HG03159 (cell line): Measurements from ENCODE around the gene ANOS1.
"Not testable (repeated sequence)": the region's sequence is repeated elsewhere in the genome, so short reads cannot be mapped to it uniquely, and the experiment has no call there.

Source experiments
- ATAC-seq: cut with Tn5 transposase; IDR thresholded peaks from one replicate; pipeline ENCODE4 v1.9.1; 2021; ENCODE audit warnings: mild to moderate bottlenecking, moderate library complexity; ENCODE audit not compliant: unreplicated experiment

The ANOS1 gene, protein sequence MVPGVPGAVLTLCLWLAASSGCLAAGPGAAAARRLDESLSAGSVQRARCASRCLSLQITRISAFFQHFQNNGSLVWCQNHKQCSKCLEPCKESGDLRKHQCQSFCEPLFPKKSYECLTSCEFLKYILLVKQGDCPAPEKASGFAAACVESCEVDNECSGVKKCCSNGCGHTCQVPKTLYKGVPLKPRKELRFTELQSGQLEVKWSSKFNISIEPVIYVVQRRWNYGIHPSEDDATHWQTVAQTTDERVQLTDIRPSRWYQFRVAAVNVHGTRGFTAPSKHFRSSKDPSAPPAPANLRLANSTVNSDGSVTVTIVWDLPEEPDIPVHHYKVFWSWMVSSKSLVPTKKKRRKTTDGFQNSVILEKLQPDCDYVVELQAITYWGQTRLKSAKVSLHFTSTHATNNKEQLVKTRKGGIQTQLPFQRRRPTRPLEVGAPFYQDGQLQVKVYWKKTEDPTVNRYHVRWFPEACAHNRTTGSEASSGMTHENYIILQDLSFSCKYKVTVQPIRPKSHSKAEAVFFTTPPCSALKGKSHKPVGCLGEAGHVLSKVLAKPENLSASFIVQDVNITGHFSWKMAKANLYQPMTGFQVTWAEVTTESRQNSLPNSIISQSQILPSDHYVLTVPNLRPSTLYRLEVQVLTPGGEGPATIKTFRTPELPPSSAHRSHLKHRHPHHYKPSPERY

DNA sequence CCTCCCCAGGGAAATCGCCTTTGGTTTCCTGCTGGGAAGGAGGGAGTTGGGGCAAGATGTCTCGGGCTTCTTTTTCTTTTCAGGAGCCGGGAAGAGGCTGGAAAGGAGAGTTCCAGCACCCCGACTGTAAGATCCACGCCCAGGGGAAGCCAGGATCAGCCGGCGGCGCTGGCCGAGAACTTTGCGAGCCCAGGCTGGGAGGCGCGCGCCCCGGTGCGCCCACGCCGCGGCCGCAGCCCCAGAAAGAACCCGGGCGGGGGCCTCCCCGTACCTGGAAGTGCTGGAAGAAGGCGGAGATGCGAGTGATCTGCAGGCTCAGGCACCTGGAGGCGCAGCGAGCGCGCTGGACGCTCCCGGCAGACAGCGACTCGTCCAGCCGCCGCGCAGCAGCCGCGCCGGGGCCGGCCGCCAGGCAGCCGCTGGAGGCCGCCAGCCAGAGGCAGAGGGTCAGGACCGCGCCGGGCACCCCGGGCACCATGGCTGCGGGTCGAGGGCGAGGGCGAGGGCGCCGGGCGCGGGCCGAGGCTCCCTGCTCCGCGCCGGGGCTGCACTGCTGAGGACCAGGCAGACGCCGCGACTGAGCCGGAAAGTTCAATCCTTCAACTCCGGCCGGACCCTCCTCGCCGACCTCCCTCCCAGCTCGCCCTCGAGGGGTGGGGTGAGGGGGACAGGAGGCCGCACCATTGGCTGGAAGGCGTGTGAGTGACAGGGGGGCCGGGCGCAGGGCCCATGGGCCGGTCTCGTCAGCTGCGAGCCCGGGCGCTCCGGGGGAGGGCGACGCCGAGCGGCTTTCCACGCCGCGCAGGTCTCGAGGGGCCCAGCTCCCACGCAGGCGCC is at the start of gene ANOS1:
ANOS1 (minus strand) TSS at position 579 of the 837 bp plus-strand sequence; CDS start at position 478, 101 bp downstream.
- no peak for ATAC-seq

DNA sequence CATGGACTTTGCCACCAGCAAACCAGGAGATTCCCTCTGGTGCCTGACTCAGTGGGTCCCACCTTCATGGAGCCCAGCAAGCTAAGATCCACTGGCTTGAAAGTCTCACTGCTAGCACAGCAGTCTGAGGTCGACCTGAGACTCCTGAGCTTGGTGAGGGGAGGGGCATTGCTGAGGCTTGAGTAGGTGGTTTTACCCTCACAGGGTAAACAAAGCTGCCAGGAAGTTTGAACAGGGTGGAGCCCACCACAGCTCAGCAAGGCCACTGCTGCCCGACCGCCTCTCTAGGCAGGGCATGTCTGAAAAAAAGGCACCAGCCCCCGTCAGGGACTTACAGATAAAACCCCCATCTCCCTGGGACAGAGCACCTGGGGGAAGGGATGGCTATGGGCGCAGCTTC is 41.2 kb upstream of the ANOS1 start:
- ATAC-seq = no peak

DNA sequence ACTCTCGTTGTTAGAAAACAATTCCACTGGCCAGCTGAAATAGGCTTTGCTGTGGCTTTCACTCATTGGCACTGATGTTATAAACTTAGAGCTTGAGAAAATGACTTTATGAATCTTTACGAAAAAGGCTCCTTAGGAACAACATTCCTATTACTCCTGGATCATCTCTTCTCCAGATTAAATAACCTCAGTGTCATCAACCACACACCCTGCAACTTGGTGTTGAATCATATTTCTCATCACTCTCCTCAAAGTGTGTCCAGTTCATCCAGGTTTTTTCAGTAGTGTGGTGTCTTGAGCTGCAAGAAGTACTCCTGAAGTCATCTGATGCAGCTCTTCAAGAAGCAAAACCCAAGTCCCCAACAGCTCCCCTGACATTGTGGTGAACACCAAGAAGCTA is 28.1 kb upstream of the ANOS1 start:
- ATAC-seq = no peak

DNA sequence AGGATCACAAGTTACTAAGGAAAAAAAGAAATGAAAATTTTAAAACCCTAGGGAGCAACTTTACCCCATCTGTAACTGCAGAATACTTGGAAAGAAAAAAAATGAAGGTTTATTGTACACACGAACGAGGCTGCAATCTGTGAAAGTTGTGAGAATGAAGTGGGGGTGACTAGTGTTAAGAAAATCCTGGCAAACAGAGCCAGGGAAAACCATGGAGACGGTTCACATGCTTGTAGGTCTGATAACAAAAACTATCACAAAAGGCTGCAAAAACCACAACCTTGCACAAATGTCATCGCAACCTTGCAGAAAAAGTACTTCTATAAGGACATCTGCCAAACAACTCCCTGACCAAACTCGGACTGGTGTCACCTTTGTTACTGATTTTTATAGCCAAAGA is 26.8 kb upstream of the ANOS1 start:
- not testable (repeated sequence) for ATAC-seq

DNA sequence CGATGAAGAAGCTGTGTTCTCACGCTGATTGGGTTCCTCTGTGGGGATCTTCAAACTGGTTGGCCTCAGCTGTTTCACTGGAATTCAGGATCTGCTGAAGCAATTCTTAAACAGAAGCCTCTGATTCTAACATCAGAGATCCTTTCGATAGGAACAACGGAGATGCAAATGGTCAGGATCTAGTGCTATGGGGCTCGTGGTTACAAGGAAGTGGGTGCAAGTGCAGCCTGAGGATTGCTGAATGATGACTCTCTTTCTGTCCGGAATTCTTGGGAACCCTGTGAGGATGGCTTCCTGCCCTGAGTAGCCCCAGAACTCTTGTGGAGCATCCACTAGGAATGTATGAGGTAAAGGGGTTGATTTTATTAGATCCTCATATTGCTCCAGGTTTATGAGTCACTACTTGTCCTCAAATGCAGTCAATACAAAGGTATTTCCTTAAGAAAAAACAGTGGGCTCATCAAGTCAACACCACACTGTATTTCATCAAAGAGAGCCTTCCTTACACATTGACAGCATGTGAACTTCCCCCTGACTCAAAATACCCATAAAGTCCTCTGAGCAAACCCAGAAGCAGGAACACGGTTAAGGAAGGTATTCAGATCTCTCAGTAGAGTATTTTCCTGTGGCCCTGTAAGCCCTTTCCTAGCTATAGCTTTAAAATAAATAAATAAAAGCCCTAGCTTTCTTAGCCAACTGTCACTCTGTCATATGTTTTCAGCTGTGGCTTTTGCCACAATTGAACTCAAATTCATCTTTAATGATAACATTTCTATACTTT is 25.9 kb upstream of the ANOS1 start:
- not testable (repeated sequence) for ATAC-seq

DNA sequence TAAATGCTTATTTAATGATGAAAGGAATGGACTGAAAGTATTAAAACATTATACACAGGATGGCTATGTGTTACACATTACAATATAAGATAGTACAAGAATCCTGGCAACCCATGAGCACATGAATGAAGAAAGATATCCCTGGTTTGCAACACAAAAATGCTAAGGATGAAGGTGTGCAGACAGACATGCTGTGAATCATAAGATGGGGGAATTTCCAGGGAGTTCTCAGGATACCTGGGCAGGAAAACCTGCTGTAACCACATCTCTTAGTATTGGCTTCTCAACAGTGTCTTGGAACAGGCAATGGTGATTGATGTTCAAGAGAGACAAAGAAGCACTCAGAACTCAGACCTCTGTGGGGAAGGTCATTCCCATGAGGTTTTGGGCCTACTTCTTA is 23.9 kb upstream of the ANOS1 start:
- ATAC-seq = no peak

DNA sequence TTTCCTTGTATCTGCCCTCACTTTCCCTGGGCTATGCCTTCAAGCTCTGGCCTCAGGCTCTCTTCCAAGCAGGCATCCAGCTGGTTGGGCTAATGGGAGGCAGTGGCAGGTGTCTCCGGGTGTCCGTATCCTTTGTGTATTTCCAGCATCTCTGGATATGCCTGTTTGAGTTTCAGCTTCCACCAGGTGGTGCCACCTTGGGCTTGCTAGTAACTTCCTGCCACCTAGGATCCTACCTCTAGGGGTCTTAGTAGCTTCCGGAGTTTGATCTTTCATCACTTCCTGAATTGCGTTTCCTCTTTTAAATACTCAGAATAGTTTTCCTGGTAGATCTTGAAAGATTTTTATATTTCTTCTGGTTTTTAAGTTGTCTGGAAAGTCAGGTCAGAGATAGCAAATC is 23.2 kb upstream of the ANOS1 start:
- ATAC-seq = no peak

DNA sequence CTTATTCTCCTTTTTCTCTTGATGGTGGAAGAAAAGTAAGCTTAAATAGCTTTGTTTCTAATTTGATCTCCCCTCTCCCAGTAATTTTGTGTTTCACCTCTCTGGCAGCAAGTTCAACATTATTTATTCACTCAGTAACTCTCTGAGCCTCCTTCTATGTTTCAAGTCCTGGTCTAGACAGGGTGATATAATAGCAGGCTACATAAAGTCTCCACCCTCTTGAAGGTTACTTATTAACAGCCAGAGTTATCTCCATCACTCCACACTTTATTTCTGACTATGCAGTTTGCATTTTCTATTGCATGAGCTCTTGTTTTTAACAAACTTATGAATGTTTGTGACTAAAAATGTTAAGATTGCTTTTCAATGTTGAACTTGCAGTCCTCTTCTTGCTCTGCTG is 17.8 kb upstream of the ANOS1 start:
- ATAC-seq = no peak

DNA sequence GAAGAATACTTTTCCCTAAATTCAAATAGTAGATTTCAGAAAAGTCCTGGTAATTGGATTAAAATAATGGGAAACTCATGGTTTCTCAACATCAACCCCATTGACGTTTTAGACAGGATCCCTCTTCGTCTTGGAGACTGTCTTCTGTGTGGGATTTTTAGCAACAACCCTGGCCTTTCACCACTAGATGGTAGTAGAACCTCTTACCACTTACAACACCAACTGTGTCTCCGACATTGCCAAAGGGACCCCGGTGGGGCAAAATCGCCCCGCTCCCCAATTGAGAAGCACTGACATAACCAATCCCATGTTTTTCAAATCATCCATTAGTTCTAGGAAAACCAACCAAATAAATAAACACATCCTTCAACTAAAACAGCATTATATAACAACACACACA is 16.9 kb upstream of the ANOS1 start:
- ATAC-seq = peak; percentile 84

DNA sequence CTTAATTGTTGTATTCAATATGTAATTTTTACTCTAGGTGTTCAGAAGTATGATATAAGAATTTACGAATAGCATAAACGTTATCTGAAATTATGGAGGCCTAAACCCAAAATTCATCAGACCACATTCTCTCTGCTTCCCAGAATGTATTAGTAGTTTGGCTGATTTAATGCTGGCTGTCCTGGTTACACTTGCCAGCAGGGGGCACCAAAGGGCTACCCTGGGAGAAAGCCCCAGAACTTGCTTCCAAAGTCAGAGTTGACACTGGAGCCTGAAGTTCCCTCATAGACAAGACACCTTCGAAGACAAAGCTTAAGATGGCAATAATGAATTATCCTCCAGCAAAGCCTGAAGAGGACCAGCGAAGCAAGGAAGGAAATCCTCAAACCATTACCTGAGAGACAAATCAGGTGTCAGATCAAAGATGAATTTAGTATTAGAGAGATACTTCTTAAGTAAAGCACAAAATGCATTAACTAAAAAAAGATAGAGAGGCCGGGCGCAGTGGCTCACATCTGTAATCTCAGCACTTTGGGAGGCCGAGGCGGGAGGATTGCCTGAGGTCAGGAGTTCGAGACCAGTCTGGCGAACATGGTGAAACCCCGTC is 11.3 kb upstream of the ANOS1 start:
- no peak for ATAC-seq

DNA sequence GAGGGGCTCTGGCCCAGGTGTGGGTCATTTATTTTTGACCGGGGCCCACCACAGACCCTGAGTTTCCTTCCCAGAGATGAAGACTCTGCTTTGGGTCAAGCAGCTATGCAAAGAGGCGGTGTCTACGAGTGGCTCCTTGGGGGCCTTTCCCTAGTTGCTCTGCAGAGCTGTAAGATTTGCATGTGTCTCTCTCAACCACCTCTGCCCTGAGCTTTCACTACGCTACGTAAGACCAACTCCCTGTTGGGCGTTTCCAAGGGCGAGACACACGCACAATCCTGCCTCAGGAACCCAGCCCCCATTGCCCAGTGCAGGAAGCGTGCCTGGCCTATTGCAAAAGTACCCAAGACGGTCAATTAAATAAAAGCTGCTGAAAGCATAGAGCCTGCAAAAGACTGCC is 10.0 kb upstream of the ANOS1 start:
- no peak for ATAC-seq

DNA sequence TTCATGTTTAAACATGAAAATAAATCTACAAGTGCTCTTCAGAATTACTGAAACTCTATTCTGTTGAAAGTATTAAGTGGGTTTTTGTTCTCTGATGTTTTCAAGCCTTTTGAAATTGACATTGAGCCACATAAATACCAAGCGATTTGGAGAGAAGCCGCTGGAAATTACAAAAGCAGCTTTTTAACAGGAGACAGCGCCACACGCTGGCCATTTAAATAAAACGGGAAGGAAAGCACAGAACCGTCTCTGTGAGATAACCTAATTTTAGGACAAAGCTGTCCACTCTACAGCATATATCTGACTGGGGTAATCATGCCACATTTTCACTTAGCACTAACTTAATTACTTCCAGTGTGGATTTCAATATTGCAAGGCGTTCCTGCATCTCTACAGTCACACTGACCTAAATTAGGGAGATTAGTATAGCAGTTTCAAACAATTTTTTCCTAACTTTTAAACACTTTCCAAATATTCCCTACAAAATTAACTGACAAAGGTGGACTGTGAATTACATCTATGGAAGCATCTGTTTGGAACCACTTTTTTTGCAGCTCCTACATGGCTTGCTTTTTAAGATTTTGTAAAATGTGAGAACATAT is 6.8 kb upstream of the ANOS1 start:
- peak; percentile 55 for ATAC-seq

DNA sequence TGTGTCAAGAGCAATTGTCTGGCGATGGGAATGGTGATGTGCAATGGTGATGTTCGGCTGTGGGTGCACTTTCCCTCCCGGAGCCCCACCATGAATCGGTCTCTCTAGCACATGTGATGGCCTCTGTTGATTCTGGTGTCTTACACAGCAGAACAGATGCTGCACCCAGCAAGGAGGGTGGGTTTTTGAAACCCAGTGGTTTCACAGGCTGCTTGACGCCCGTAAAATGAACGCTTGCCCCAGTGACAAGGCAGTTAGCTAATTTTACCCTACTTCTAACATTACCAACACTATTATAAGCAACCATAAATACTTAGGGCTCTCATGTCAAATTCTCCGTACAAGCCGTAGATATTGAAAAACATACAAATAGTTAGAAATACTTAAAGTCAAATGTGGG is 5.9 kb upstream of the ANOS1 start:
- ATAC-seq = no peak

DNA sequence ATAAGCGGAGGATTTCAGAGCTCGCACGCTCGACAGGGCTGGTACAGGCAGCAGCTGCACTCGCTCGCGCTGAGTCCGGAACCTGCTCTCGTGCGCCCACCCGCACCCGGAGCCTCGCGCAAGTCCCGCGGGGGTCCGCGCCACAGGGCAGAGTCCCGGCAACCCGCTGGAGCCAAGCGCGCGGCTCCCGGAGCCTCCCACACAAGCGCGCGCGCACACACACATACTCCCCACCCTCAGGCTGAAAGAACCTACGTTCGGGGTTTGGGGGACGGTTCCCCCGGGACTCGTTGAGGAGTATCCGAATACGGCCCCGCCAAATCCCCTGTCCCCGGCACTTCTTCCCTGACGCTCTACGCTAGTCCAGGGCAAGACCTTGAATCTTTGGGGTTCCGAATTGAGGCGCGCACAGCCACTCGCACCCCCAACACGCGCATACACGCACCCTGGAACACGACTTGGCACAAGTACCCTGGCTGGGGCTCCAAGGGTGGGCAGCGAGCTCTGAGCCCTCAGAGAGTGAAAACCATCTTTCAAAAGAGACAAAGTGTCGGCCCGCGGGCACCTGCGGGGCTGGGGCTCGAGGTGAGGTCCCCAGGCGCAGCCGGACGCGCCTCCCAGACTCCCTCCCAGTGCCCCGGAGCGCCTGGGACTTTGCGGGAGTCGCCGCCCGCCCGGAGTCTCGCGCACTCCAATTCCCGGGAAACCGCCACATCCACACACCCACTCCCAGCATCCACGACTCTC is 952 bp downstream of the ANOS1 start:
- ATAC-seq = no peak

DNA sequence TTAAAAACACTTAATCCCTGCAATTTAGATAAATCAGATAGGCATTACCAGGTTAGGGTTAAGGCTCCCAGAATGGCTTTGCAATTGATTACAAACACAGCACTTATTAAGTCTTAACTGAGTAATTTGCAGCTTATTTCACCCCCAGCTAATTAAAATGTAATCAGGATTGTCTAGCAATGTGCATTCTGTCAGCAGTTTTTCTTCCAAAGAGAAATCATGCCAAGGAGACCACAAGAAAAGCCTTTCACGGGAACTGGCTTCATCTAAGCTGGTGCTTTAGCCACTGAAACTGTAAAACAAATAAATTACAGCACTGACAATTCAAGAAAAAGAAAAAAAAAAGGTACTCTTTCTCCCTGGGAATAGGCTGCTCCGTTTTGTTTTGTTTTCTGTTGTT is 2.1 kb downstream of the ANOS1 start:
- no peak for ATAC-seq

DNA sequence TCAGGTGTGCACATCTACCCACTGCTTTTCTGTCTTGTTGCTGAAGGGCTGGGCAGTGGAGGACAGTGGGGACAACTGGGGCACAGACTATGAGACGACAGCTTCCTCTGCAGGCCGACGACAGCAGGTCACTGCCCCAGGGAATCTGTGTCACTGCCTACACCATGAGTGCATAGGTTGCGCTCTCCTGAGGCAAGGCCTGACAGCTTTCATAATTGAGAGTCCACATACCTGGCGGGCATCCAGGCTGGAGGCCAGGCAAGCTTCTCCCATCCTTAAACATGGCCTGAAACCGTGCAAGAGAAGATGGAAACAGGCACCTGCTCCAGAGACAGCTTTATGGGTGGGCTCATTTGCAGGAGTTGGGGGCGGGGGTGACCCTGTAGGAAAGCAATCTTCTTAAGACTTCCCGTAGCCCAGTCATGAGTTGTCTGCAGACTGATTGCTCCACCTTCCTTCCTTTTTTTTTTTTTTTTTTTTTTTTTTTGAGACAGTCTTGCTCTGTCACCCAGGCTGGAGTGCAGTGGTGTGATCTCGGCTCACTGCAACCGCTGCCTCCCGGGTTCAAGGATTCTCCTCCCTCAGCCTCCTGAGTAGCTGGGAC is 2.9 kb downstream of the ANOS1 start:
- no peak for ATAC-seq

DNA sequence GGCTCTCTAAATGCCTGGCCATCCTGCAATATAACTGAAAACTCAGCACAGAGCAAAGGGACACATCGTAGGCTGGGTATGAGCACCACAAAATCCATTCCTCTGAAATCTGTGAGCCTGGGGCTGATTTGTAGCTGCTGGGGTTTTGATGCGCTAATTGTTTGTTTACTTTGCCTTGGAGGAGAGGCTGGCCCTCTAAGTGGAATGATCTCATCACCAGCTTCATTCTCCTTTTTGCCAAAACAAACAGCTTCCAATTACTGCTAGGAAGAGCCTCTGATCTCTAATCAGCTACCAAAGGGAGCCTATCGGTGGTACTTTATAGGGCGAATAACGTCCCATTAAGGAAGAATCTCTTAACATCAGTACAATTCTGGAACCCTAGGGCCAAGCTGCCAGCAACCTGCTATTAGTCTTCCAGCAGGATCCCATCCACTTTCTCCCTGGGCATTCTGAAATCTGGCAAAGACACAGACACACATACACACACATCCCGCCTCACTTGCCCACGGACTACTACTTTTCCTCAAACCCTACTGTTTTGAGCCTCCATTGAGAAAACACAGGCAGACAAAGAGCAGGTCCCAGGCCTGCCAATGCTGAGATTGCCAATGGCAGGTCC is 5.8 kb downstream of the ANOS1 start:
- no peak for ATAC-seq

DNA sequence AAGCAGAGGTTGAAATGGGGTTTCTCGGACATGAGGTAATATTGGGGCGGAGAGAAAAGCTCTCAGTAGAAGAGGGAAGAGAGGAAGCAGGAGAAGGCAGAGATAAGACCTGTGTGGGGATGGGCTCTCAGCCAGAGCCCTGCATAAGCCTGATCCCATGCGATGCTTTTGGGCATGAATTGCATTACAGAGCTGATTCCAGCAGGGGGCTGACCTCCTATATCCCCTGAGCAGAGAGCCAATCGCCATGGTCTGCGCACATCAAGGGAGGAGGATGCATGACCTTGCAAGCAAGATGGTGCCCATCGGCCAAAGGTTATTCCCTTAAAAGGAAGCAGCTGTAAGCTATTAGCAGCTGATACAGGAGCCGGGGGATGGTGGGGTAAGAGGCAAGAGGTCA is 7.6 kb downstream of the ANOS1 start:
- ATAC-seq = no peak
